NCI-H82 treated with DMSO at 0.1 percent for 48 hours (cell line): ENCODE data around the gene POLR2H.

ENCODE experiments used
- DNase-seq: peaks from one replicate; lab custom pipeline; 2025; ENCODE audit not compliant: unreplicated experiment; lab: John Stamatoyannopoulos, UW

POLR2H gene

DNA sequence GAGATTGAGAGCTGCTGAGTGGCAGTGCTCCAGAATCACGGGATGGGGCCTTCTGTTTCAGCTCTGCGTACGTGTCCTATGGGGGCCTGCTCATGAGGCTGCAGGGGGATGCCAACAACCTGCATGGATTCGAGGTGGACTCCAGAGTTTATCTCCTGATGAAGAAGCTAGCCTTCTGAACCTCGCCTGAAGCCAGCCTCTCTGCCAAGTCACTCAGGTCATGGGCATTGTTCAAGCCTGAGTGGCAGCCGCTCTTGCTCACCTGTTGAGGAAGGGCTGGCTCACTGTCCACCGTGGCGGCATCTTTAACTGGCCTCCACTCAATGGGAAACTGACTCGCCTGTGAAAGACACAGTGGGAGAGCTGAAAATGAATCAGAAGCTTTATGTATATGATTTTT lies 6.6 kb downstream of the POLR2H start:
- DNase-seq: no peak

DNA sequence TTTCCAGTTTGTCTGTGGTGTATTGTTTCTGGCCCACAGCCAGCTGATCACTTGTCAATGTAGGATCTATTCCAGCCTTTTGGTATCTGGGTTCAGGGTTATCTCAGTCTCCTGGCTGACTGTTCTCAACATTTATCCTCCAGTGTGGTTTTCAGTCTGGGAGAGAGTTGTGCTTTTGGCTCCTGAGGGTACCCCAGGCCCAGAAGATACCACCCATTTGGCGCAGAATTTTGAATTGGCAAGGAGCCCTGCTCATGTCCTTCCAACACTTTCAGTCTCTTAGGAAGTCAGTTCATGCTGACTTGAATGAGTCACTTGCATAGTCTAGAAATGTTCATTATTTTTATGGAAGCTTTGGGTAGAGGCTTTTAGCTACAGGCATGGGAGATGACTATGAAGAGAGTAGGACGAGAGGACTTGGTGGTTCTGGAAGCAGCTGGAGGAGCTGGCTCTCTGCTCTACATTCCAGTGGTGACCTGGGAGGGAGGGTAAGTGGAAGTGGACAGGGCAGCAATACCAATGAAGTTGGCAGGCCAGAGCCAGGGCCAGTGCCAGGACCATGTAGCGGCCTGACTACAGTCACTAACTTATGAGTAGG lies 7.2 kb downstream of the POLR2H start:
- DNase-seq: no peak

DNA sequence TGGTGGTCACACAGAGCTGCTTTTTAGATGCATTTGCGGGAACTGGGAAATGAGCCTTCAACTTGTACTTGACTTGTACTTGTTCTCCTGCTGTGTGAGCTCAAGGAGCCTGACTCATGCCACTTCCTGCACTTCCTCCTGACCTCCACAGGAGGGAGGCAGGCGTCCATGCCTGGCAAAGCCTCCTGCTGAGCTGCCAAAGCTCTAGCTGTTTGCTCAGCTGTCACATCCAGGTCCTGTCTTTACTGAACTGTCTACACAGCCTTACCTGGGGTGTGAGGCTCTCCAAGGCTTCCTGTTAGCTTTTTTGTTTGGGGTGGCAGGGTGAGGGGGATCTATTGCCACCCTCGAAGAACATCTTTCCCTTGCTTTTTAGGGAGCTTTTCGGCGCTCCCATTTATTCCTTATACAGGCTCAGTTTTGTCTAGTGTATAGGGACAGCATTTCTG lies 10.1 kb downstream of the POLR2H start:
- DNase-seq: peak; percentile 66

DNA sequence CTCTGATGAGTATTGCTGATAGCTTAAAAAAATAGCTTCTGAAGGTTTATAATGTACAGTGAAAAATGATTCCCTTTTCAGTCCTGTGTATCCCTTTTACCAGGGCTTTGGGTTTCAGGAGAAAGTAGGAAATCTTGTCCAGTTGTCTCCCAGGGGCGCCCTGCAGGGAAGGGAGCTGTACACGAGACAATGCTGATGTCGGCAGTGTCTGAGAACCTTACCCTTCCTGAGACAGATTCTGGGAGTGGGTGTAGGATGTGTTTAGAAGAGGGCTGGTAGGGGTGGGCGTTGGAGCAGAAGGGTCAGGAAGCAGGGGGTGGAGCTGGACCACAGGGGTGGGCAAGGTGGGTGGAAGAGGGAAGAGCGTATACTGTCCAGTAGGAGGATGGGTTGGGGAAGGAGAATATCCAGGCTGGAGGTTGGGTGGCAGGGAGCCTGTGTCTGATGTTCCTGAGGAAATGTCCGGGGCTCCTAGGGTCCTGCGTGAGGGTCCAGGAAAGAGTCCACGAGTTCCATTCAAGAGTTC lies 10.8 kb downstream of the POLR2H start:
- no peak for DNase-seq

DNA sequence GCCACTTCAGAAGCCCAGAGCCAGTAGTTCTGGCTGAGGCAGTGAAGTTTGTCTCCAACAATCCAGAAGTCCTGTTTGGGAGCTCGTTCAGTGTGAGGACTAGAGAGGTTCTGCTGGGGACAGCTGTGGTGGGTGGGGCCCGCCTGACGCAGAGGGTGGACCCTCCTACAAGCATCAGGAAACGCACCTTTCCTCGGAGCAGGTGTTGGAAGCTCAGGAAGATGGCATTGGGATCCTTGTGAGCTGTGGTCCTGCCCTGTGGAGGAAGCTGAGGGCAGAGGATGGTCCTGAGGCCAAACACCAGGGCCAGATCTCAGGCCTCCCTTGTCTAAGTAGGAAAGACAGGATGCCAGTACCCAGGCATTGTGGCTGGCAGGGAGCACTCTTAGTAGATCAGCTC lies 11.4 kb downstream of the POLR2H start:
- DNase-seq: no peak

DNA sequence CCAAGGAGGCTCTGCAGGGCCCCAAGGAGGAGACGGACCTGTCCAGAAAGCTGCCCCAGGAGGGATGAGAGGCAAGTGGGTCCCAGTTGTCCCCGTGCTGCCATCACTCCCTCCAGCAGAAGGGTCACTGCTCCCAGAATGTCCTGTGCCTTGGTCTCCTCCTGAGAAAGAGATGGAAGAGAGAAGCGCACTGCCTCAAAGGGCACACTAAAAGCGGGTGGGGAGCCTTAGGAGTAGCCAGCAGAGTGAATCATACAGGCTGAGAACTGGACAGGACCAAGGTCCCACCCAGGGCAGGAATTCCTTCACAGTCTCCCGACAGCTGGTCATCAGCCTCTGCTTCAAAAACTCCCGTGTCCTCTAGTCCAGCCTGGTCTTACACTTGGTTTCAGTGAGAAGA lies 11.9 kb downstream of the POLR2H start:
- no peak for DNase-seq

DNA sequence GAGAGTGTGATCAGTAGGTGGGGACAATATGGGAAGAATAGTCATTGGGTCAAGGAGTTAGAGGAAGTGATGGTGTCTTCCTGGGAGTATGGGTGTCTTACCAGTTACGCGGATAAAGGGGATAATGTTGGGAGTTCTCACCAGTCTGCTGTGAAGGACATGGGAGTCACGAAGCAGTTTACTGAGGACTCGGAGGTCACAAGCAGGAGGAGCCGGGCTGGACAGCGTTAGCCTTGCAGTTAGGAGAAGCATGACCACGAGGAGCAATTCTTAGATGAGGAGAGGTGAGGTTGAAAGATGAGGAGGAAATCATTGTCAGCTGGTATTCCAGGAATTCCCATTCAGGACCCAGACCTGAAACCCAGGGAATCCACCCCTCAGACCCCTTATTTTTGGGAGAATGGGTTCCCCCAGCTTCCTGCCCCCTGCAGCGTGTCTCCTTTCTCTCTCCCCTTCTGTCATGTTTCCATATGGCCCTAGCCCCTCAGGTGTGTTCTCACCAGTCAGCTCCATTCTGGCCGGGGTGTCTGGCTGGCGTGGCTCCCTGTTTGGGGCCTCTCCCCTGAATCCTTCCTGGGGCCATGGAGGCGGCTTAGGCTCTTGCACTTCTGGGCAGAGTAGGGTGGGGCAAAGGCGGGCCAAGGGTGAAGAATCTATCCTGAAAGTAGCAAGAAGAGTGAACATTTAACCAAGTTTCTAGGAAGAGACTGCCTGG lies 14.4 kb downstream of the POLR2H start:
- DNase-seq: no peak

DNA sequence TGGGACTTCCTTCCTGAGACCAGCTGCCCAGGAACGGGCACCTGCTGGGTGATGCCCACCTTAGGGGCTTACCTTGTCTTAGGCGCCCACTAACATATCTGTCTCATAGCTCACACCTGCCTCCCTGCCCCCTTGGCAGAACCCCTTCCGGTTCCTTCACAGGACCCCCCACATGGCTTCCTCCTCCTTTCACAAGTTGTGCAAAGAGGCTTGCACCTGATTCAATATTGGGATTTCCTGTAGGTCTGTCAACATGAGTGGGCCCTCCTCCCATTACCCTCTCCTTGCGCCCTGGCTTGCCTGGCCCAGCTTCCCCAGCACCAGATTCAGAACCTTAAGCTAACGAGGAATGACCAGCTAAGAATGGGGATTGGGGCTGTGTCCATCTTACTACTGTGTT lies 15.9 kb downstream of the POLR2H start:
- DNase-seq: no peak

DNA sequence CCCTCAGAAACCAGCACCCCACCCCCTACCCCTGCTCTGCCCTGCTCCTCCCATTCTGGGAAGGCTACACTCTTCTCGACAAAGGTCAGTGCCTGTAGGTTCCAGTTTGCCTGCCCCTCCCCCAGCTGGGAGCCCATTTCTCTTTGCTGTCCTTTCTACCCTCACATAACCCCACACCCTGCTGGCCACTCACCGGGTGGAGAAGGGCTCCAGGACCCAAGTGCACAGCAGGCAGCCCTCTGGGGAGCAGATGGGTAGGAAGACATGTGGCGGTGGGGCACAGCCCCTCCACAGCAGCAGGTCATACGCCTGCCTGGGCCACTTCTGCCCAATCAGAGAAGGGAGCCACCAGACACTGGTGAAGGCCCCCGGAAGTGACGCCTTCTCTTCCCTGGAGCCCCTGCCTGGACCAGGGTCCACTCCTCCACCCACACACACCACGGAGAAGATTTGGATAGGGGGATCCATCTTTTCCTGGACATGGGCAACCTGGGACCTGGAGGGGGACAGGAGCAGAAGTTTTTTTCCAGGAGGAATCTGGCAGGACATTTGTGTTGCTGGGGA lies 16.5 kb downstream of the POLR2H start, which contains the start of gene THPO:
TSS of gene THPO (minus strand) at position 326 of the 564 bp plus-strand sequence. CDS start 1,948 bp downstream, outside the sequence.
- DNase-seq: no peak

DNA sequence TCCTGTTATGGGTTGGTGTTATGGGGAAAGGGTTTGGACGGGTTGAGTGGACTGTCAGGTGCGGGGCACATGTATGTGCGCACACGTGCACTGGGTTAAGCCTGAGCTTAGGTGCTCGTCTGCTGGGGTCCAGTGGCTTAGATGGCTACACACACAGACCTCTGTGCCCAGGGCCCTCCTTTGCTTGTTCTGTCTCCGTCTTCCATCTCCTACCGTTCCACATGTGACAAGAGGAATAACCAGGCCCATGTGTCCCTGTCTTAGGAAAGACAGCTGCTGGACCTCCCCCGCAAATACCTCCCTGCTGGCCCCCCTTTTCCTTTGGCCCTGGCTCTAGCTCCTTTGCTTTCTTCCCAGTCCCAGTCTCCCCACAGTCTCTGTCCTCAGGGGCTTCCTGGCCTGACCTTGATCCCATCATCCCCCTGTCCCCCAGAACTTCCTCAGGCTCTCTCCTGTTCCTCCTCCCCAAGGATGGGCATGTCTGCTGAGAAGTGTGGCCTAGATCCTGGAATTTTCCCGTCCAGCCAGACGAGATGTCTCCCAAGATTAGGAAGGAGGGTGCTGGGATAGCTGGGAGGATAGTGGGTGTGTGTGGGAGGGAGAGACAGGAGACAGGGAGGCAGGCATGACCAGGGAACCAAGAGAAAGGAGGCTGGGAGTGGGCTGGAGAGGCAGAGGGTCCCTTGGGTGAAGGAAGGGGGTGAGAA lies 17.3 kb downstream of the POLR2H start:
- no peak for DNase-seq

DNA sequence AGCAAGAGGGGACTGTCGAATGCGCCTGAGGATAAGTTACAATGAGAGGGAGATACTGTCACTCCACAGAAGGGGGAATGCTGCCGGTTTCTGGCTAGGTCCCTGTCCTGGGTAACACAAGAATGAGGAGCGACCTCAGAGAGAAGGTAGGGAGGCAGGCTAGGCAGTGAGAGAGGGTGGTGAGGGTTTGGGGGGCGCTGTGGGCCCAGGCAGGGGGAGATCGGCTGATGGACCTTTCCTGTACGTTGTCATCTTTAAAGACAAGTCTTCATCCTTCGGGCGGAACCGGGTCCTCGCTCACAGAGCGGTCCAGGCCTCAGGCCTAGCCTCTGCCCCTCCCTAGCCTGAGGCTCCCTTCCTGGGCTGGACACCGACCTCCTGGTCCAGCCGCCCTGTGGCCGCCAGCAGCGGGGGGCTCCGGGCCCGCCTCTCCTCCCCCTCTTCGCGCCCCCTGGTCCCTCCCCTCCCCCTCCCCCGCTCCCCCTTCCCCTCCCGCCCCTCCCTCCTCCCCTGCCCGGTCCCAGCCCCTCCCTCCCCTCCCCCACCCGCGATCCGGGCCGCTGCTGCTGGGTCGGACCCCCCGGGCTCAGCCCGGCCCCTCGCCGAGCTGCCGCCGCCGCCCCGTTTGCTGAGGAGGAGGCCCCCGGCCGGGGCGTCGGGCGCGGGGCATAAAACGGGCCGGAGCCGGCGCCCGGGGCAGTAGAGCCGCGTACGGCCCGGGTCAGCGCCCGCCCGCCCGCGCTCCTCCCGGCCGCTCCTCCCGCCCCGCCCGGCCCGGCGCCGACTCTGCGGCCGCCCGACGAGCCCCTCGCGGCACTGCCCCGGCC lies 18.1 kb downstream of the POLR2H start, which contains the start of gene CHRD:
TSS of gene CHRD (plus strand) at position 697 of the 827 bp plus-strand sequence. CDS start 265 bp downstream, outside the sequence.
- DNase-seq: no peak

DNA sequence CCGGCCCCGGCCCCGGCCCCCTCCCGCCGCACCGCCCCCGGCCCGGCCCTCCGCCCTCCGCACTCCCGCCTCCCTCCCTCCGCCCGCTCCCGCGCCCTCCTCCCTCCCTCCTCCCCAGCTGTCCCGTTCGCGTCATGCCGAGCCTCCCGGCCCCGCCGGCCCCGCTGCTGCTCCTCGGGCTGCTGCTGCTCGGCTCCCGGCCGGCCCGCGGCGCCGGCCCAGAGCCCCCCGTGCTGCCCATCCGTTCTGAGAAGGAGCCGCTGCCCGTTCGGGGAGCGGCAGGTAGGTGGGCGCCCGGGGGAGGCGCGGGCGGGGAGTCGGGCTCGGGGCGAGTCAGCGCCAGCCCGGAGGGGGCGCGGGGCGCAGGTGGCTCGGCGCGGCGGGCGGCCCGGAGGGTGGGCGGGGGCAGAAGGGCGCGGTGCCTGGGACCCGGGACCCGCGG lies 18.7 kb downstream of the POLR2H start:
- no peak for DNase-seq

DNA sequence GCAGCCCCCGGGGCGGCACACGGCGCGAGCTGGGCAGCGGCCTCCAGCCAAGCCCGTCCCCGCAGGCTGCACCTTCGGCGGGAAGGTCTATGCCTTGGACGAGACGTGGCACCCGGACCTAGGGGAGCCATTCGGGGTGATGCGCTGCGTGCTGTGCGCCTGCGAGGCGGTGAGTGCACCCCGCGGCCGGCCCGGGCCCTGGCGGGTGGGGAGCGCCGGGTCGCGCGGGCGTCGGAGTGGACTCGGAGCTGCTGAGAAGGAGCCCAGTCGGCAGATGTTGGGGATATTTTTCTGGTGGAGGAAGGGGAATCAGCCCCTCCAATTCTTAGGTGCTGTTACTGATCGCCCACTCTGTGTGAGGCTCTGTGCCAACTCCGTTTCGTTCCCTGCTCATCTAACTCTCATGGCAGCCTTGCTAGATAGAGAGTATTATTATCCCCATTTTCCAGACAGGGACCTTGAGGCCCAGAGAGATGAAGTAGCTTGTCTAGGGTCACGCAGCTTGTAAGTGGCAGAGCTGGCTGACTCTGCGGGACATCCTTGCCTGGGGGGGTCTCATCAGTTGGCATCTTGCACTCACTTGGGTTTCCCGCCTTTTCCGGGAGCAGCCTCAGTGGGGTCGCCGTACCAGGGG lies 19.2 kb downstream of the POLR2H start:
- no peak for DNase-seq

DNA sequence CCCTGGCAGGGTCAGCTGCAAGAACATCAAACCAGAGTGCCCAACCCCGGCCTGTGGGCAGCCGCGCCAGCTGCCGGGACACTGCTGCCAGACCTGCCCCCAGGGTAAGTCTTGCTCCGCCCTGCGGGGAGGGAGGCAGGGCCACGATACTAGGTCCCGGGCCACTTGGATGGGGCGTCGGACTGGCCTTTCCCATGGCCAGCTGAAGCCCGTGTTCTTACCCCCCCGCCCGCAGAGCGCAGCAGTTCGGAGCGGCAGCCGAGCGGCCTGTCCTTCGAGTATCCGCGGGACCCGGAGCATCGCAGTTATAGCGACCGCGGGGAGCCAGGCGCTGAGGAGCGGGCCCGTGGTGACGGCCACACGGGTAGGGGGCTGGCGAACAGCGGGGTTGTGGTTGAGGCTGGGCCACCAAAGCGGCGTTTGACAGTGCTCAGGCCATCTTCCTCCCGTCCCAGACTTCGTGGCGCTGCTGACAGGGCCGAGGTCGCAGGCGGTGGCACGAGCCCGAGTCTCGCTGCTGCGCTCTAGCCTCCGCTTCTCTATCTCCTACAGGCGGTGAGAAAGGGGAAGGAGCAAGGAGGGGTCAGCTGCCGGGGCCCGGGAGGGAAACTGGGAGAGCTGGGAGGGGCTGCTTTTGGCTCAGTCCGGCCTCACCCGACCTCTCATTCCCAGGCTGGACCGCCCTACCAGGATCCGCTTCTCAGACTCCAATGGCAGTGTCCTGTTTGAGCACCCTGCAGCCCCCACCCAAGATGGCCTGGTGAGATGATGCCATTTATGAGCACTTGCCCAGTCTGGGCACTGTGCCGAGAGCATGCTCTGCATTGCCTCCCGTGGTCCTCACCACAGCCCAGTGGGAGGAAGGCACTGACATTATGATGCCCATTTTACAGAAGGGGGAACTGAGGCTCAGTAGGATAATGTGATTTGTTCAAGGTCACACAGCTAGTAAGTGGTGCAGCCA lies 20.0 kb downstream of the POLR2H start:
- no peak for DNase-seq

DNA sequence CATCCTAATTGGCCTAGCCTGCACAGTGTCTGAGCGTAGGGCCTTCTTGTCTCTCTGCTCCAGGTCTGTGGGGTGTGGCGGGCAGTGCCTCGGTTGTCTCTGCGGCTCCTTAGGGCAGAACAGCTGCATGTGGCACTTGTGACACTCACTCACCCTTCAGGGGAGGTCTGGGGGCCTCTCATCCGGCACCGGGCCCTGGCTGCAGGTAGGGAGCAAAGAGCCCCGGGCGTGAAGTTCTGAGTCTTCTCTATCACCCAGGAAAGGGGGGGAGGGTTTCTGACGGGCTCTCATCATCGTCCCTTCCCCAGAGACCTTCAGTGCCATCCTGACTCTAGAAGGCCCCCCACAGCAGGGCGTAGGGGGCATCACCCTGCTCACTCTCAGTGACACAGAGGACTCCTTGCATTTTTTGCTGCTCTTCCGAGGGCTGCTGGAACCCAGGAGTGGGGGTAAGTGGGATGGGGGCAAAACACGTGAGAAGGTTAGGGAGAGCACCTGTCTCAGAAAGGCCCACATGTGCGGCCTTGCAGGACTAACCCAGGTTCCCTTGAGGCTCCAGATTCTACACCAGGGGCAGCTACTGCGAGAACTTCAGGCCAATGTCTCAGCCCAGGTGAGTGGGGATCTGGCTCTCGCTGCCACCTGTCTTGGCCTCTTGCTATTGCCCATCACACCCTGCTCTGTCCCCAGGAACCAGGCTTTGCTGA lies 21.0 kb downstream of the POLR2H start:
- no peak for DNase-seq

DNA sequence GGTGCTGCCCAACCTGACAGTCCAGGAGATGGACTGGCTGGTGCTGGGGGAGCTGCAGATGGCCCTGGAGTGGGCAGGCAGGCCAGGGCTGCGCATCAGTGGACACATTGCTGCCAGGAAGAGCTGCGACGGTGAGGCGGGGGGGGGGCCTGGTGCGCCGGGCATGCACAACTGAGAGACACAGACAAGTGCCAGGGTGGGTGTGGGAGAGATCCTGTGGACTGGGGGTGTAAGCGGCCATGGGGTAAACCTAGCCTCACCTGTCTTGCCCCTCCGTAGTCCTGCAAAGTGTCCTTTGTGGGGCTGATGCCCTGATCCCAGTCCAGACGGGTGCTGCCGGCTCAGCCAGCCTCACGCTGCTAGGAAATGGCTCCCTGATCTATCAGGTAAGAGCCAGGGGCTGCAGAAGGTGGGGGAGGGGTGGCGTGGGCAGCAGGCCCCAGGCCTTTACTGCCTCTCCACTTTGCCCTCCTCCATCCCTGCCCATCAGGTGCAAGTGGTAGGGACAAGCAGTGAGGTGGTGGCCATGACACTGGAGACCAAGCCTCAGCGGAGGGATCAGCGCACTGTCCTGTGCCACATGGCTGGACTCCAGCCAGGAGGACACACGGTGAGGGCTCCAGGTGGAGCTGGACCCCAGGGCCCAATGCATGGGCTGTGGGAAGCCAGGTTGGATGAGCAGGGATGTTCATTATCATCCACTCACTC lies 21.7 kb downstream of the POLR2H start:
- no peak for DNase-seq

DNA sequence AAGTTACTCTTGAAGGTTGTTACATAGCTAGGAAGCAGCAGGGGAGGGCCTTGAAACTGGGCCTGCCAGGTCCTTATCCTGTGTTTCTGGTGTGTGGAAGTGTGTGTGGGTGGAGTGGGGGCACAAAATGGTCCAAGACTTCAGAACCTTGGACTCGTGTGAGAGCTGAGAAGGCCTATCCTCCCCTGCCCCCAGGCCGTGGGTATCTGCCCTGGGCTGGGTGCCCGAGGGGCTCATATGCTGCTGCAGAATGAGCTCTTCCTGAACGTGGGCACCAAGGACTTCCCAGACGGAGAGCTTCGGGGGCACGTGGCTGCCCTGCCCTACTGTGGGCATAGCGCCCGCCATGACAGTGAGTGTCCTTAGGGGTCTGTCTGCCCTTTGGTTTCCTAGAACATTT lies 22.8 kb downstream of the POLR2H start:
- DNase-seq: no peak
